CD4-positive, alpha-beta T cell treated with Interleukin-4 for 4 hours (primary cell): ENCODE measurements around the gene MAP3K7.

ENCODE experiments used
- DNase-seq: peaks from one replicate; pipeline ENCODE4 v3.0.0-alpha.2; 2020

The MAP3K7 gene

DNA sequence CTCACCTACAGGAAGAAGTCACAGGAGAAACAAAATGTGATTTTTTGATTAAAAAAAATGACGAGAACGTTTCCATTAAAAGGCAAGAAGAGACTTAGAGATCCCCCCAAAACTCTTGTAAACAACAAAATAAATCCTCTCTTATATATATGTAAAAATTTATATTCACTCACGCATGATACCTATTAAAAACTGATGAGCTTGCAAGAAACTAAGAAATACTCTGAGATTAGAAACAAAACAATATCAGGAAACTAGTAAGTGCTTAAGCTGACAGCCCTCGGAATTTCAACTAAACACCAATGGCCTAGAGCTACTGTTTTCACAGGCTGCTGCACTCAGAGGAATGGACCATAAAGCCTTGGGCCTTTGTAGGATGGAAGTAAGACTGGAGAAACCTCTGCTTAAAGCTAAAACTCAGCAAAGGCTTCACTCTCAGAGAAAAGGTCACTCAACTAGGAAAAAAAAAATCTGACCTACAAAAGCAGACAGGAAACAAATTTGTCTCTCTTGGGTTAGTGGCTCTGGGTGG, 63.0 kb downstream of the MAP3K7 start:
- no peak for DNase-seq

DNA sequence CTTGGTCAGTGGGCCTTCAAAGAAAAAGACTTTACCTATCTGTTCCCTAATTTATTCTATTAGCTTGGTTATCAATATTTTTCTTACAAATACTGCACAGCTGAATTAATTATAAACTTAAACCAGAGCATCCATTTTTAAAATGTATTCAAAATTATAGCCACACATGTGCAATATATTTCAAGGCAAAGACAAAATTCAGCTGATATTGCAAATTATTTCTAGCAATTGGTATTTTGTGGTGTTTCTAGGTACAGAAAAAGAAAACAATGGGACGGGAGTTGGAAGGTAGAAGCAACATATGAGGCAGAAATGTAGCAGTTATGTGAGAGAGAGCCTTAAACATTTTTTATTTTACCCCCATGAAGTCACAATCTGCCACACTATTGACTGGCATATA, 64.9 kb downstream of the MAP3K7 start:
- DNase-seq, result no peak

- no peak for DNase-seq
These were observed 70.7 kb downstream of the MAP3K7 start for GRCh38 chr6:90516074-90516660.

GRCh38 chr6:90514496-90514895, 72.4 kb downstream of the MAP3K7 start:
- no peak for DNase-seq

DNA sequence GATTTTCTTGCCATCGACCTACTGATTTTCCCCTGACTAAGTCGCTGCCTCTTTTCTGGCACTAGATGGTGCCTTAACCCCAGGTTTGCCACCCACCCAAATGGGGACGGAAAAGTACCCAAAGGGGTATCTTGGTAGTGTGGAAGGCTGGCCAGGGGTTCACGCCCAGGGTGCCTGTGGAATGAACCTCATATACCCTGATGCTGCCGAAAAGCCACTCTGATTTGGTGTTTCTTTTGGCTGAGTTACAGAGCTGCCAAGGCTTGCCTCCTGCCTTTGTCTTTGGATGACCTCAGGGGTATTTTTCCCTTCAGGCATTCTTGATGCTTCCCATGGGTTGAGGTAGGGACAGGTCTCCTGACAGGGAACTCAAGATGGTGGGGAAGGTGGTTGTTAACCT, 78.1 kb downstream of the MAP3K7 start:
- DNase-seq, result no peak

GRCh38 chr6:90502866-90503407, 83.9 kb downstream of the MAP3K7 start:
- no peak for DNase-seq

DNA sequence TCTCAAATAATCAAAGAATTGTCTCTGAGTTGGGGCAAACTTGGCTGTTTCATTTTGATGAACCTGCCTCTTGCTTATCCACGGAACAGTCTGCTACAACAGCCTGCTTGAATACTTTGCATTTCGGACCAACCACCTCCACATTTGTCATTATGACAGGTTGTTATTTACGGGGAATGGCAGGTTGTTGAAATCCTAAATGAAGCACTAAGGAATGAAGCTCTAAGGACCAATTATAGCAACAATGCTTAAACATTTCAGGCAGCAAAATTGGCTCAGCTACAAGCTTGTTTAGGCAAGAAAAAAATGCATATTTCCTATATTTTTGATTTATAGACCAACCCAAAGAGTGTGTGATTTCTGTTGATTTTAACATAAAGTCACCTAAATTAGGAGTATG, 84.5 kb downstream of the MAP3K7 start:
- no peak for DNase-seq

DNA sequence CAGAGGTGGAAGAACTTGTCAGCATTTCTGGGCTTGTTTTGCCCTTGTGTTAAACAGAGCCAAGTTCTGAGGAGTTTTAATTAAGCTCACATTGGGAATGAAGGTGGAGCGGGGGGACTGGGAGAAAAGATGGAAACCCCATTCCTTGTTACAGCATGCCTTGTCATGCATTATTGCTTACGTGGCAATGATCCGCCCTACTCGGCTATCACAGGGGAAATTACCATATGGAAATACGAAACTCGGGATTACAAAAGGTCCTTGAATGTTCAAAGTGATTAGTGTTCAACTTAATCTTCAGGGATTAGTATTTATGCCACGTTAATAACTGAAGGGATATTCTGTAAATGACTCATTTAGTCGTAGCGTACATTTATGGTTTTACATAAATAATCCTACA, 86.4 kb downstream of the MAP3K7 start:
- no peak for DNase-seq

GRCh38 chr6:90497411-90497810, 89.5 kb downstream of the MAP3K7 start:
- DNase-seq, result no peak

- no peak for DNase-seq
These were observed 90.4 kb downstream of the MAP3K7 start for GRCh38 chr6:90496258-90497016.

GRCh38 chr6:90495216-90495817, 91.6 kb downstream of the MAP3K7 start:
- DNase-seq, result no peak

GRCh38 chr6:90494067-90494780, 92.6 kb downstream of the MAP3K7 start:
- no peak for DNase-seq

GRCh38 chr6:90493332-90493731, 93.5 kb downstream of the MAP3K7 start:
- DNase-seq, result no peak

- DNase-seq, result no peak
These were observed 94.1 kb downstream of the MAP3K7 start for GRCh38 chr6:90492798-90493197.

DNA sequence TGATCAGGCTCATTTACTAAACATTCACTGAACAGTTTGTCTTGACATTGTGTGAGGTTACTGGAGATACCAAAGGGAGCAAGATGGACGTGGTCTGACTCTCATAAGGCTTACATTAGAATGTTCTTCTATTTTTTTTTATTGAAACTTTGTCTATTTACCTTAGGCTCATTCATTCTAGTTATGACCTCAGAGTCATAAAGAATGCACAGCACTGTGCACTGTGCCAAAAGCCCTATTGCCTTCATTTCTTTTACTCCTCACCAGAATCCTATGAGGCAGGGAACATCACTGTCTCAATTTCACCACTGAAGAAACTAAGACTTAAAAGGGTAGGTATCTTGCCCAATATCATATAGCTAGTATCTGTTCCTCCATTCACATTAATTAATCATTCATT, 94.5 kb downstream of the MAP3K7 start:
- DNase-seq, result no peak

DNA sequence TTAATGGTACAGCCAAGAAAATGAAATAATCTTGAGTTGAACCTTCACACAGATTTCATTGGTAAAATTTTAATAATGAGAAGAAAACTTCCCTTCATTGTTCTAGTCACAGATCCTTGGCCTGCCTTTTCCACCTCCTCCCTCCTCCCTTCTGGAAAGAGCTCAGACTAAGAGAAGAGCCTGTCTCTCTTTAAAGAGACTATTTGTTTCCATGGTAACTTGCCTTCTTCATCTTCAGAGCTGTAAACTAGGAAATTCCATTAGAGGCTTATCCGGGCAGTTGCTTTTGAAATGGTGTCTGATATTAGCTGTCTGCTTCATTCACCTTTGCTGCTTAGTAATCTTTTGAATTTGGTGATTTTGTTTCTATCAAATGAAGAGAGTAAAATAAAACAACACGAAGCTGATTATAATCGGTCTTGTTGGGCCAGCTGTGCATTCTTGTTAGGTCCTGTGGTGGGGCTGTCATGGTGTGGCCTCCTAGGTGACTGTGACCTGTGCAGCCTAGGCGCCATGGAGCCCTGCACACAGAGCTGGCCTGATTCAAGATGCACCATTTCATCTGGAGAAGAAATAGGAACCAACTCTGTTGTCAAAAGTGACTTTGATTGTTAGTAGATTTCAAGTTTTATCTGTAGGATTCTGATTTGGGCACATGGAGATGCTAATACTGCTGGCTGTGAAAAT, 96.7 kb downstream of the MAP3K7 start:
- DNase-seq, result no peak

DNA sequence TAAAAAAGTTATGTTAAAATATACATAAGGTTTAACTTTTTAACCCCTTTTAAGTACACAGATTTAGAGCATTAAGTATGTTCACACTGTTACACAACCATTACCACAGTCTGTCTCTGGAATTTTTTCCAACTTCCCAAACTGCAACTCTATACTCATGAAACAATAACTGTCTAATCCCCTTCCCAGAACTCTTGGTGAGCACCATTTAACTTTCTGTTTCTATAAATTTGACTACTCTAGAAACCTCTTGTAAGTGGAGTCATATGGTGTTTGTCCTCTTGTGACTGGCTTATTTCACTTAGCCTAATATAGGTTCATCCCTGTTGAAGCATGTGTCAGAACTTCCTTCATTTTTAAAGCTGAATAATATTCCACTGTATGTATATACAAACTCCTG, 98.1 kb downstream of the MAP3K7 start:
- no peak for DNase-seq

DNA sequence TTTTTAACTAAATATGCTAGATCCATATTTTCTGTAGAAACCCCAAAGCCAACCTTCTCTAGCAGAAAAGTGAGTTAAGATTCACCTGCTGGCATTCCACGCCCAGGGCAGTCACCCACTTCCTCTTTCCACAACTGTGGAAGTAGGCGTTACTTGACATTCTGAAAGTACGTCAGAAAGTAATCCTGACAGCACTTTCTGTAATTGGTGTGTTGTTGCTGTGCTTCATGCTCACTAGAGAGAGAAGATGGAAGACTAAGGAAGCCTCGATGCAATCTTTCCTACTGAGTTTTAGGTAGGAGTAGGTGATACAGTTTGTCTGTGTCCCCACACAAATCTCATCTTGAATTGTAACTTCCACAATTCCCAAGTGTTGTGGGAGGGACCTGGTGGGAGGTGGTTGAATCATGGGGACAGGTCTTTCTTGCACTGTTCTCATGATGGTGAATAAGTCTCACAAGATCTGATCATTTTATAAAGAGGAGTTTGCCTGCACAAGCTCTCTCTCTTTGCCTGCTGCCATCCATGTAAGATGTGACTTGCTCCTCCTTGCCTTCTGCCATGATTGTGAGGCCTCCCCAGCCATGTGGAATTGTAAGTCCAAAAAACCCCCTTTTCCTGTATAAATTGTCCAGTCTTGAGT, 101.1 kb downstream of the MAP3K7 start:
- DNase-seq, result no peak

GRCh38 chr6:90484903-90485302, 102.0 kb downstream of the MAP3K7 start:
- DNase-seq, result no peak

DNA sequence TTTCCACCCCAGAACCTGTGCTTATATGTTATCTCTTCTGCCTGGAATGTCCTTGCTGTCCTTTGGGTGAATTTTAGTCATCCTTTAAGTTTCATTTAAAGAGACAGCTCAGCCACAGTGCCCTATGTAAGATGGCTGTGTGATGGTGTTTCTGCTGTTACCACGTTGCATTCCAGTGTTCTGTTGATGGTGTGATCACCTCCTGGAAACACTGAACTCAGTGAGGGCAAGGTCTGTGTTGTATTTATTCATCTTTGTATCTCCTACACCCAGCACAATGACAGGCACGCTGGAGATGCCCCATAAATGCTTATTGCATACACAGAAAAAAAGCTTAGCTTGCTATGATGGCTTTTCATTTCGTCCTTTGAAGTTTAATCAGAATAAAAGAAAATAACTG, 102.5 kb downstream of the MAP3K7 start:
- no peak for DNase-seq

DNA sequence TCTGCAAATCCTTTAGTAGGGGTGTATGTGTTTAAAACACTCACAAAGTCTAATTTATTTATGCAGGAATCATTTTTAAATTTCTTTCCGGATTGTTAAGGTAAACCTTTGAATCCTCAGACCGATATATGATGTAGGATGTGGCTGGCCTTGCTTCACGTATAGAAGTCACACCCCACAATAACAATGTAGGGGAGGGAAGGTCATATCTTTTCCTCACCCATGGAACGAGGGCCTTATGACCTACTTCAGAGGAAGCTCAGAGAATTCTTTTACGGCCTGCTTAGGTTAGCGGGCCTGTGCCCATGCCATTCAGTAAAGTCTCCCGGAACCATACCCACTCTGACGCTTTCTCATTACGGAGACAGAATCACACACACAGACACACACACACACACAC, 102.9 kb downstream of the MAP3K7 start:
- DNase-seq, result no peak
